ENCODE results near the gene TSPAN18.

Gene TSPAN18

DNA sequence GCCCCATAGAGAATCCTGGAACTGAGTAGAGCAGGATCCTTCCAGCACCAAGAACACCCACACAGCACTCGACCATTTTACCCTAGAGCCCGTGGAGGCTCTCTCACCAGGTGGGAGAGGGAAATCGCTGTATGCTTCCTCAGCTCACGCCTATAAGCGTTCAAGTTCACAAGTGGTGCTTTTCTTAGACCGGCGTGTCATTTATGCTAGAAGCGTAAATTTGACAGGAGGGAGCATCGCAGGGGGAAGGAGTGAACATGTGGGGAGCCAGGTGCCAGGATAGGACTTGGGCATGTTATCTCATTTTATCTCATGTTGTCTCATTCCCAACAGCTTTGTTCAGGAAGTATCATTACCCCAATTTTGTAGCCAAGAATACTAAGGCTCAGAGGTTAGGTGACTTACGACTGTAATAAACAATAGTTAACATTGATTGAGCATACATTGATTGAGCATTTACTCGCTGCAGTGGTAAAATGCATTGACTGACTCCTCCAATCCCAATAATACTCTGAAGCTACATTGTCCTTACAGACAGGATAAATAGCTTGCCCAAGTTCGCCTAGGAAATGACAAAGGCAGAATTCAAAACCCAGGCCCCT, 243.0 kb downstream of the TSPAN18 start:
- TF ChIP-seq, protein P1, sequence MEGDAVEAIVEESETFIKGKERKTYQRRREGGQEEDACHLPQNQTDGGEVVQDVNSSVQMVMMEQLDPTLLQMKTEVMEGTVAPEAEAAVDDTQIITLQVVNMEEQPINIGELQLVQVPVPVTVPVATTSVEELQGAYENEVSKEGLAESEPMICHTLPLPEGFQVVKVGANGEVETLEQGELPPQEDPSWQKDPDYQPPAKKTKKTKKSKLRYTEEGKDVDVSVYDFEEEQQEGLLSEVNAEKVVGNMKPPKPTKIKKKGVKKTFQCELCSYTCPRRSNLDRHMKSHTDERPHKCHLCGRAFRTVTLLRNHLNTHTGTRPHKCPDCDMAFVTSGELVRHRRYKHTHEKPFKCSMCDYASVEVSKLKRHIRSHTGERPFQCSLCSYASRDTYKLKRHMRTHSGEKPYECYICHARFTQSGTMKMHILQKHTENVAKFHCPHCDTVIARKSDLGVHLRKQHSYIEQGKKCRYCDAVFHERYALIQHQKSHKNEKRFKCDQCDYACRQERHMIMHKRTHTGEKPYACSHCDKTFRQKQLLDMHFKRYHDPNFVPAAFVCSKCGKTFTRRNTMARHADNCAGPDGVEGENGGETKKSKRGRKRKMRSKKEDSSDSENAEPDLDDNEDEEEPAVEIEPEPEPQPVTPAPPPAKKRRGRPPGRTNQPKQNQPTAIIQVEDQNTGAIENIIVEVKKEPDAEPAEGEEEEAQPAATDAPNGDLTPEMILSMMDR (IDR thresholded peaks at IDR 0.05), result no peak
- peaks cover 7% of the 10 kb centered on the region for H3K27me3 Mint-ChIP-seq (ENCODE audit: low read depth, poor library complexity)

DNA sequence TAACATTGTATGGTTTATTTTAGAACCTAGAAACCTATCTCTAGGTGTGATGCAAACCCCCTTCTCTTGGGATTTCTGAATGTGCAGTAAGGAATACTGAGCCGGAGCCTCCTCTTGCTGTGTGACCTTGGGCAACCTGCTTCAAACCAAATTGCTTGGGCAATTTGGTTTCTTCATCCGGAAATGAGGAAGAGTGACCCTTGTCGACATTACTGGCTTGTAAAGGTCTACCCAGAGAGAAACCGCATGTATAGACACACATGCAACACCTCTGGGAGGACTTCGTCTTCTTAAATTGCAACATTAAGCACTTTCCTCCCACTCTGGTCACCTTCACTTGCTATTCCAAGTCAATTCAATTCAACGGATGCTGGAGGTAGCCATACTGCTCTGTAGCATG, 243.5 kb downstream of the TSPAN18 start:
- DNase-seq, result no peak
- Mint-ChIP-seq H3K4me3 (no peak overlapping the region), H3K9me3 (no peaks in the 10 kb centered on the region), H3K27me3 (ENCODE audit: low read depth, poor library complexity) (peaks cover 9% of the 10 kb centered on the region), H3K27ac (no peak overlapping the region), H3K36me3 (ENCODE audit: low read depth) (no peaks in the 10 kb centered on the region), H3K4me1 (peaks cover 46% of the 10 kb centered on the region)
- TF ChIP-seq, protein P1 (IDR thresholded peaks at IDR 0.05), result no peak

More for the DNA sequence above, 243.0 kb downstream of the TSPAN18 start:
- Mint-ChIP-seq H3K27ac (no peak overlapping the region), H3K36me3 (ENCODE audit: low read depth) (no peaks in the 10 kb centered on the region), H3K4me1 (peaks cover 51% of the 10 kb centered on the region), H3K4me3 (no peak overlapping the region), H3K9me3 (no peaks in the 10 kb centered on the region)
- no peak for DNase-seq

DNA sequence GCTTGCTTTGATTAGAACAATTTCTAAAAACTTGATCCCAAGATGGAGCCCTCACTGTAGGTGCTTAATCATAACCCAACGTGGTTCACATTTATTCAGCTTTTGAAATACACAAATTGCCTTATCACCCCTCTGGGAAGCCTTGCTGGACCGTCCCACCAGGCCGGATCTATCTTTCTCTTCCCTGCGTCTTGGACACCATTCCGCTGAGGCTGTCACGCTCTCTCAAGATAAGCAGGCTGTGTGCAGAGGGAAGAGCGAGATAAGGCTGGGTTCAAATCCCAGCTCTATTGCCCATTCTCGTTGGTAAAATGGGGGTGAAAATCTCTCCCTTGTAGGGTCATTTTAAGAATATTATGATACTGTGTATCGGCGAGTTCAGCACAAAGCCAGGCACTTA, 244.4 kb downstream of the TSPAN18 start:
- peaks cover 11% of the 10 kb centered on the region for H3K27me3 Mint-ChIP-seq (ENCODE audit: low read depth, poor library complexity)
- no peak overlapping the region for H3K4me3 Mint-ChIP-seq
- TF ChIP-seq, protein P1 (IDR thresholded peaks at IDR 0.05), result no peak
- H3K9me3 Mint-ChIP-seq, result no peaks in the 10 kb centered on the region
- H3K36me3 Mint-ChIP-seq (ENCODE audit: low read depth), result no peaks in the 10 kb centered on the region
- peaks cover 45% of the 10 kb centered on the region for H3K4me1 Mint-ChIP-seq
- H3K27ac Mint-ChIP-seq, result no peak overlapping the region
- no peak for DNase-seq

GRCh38 chr11:44972746-44973435, 246.1 kb downstream of the TSPAN18 start:
- peaks cover 11% of the 10 kb centered on the region for H3K27me3 Mint-ChIP-seq (ENCODE audit: low read depth, poor library complexity)

GRCh38 chr11:44973632-44974401, 247.1 kb downstream of the TSPAN18 start:
- Mint-ChIP-seq H3K4me3 (no peak overlapping the region), H3K27ac (no peak overlapping the region), H3K9me3 (no peaks in the 10 kb centered on the region), H3K27me3 (ENCODE audit: low read depth, poor library complexity) (peaks cover 11% of the 10 kb centered on the region), H3K4me1 (peaks cover 39% of the 10 kb centered on the region), H3K36me3 (ENCODE audit: low read depth) (no peaks in the 10 kb centered on the region)
- TF ChIP-seq, protein P1 (IDR thresholded peaks at IDR 0.05), result no peak
- DNase-seq, result no peak

More at GRCh38 chr11:44972746-44973435, 246.1 kb downstream of the TSPAN18 start:
- DNase-seq, result no peak
- H3K4me3 Mint-ChIP-seq, result no peak overlapping the region
- no peaks in the 10 kb centered on the region for H3K36me3 Mint-ChIP-seq (ENCODE audit: low read depth)
- H3K27ac Mint-ChIP-seq, result no peak overlapping the region
- TF ChIP-seq, protein P1 (IDR thresholded peaks at IDR 0.05), result no peak
- no peaks in the 10 kb centered on the region for H3K9me3 Mint-ChIP-seq
- peaks cover 43% of the 10 kb centered on the region for H3K4me1 Mint-ChIP-seq

All from nephron progenitor cell (in vitro differentiated cells).